A549 treated with DMSO at 1 μM for 4 hours (cell line): Measurements from ENCODE around the gene ACAD11. TPM values are rescaled to one million over a fixed set of nuclear protein-coding genes. Genes with fewer than 3 reads are reported as not detected.

ENCODE experiments used
- total RNA-seq: library from RNA; stranded (reverse); fragments of 200-300 nt; extraction: Qiagen RNA extraction; gene quantifications from 5 replicates; pipeline ENCODE4 v1.2.3, GENCODE V29; 2022; ENCODE audit warnings: low read depth

ACAD11 gene, protein sequence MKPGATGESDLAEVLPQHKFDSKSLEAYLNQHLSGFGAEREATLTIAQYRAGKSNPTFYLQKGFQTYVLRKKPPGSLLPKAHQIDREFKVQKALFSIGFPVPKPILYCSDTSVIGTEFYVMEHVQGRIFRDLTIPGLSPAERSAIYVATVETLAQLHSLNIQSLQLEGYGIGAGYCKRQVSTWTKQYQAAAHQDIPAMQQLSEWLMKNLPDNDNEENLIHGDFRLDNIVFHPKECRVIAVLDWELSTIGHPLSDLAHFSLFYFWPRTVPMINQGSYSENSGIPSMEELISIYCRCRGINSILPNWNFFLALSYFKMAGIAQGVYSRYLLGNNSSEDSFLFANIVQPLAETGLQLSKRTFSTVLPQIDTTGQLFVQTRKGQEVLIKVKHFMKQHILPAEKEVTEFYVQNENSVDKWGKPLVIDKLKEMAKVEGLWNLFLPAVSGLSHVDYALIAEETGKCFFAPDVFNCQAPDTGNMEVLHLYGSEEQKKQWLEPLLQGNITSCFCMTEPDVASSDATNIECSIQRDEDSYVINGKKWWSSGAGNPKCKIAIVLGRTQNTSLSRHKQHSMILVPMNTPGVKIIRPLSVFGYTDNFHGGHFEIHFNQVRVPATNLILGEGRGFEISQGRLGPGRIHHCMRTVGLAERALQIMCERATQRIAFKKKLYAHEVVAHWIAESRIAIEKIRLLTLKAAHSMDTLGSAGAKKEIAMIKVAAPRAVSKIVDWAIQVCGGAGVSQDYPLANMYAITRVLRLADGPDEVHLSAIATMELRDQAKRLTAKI
- total RNA-seq = 4.5 to 5.8 TPM (median 5.3 TPM) in 5 replicates

GRCh38 chr3:132659365-132660051 is at the start of gene ACAD11:
Gene ACAD11 (minus strand): TSS chr3:132659809. CDS start chr3:132659751, 58 bp downstream.

GRCh38 chr3:132660052-132660810 is 622 bp upstream of the ACAD11 start, which contains the start of gene UBA5:
Gene UBA5 (plus strand): TSS chr3:132660329. CDS start chr3:132660538, 209 bp downstream.

GRCh38 chr3:132596816-132597433 is 62.7 kb downstream of the ACAD11 start, which contains the start of gene ACKR4:
Gene ACKR4 (plus strand): TSS chr3:132597270. CDS start chr3:132600398, 3,128 bp downstream.

Other genes starting within 250 kb of the ACAD11 start
- 10.5 to 15.6 TPM (median 13.9 TPM) in 5 replicates for gene DNAJC13, start 242.3 kb downstream of the ACAD11 start, total RNA-seq
- gene ACKR4, start 62.5 kb downstream of the ACAD11 start, total RNA-seq = 0.03 TPM in 1 of 5 replicates, not detected in the others
- gene UBA5, start 520 bp upstream of the ACAD11 start, total RNA-seq = 19.8 to 32.1 TPM (median 25.4 TPM) in 5 replicates
- 6.2 to 8.7 TPM (median 7.6 TPM) in 5 replicates for gene NPHP3, start 62.6 kb upstream of the ACAD11 start, total RNA-seq